GM23338 (cell line): ENCODE data around the gene FARS2. TPM values are rescaled to one million over a fixed set of nuclear protein-coding genes. Genes with fewer than 3 reads are reported as not detected.

Source experiments
- ATAC-seq: fragments of 200-7000 bp; cut with Tn5 transposase; 3 replicates; pipeline ENCODE4 v1.9.1; 2020
- DNase-seq: peaks from one replicate; pipeline ENCODE4 v3.0.0-alpha.2; 2015; ENCODE audit warnings: low spot score
- H2AFZ ChIP-seq: fragments of 200-600 bp; sonication (generic); 2 replicates; pipeline ENCODE4 v1.8.0; 2016; ENCODE audit warnings: antibody characterized with exemption, mild to moderate bottlenecking, moderate library complexity
- H3F3A ChIP-seq: fragments of 200-600 bp; sonication (generic); replicated peaks from 2 replicates; pipeline ENCODE4 v1.8.0; 2017; ENCODE audit warnings: antibody characterized with exemption, mixed run types, low read depth
- H3K27ac ChIP-seq: fragments of 200-600 bp; sonication (generic); 2 replicates; pipeline ENCODE4 v1.6.1; 2016; ENCODE audit warnings: low read depth
- H3K27me3 ChIP-seq: fragments of 200-600 bp; sonication (generic); 2 replicates; pipeline ENCODE4 v1.8.0; 2016; ENCODE audit warnings: mild to moderate bottlenecking, mixed run types, moderate library complexity; ENCODE audit not compliant: insufficient read depth
- H3K36me3 ChIP-seq: fragments of 200-600 bp; sonication (generic); 2 replicates; pipeline ENCODE4 v1.8.0; 2016; ENCODE audit warnings: mild to moderate bottlenecking; ENCODE audit not compliant: insufficient read depth
- H3K4me1 ChIP-seq: fragments of 200-600 bp; sonication (generic); 2 replicates; pipeline ENCODE4 v1.8.0; 2016; ENCODE audit warnings: mild to moderate bottlenecking, moderate library complexity; ENCODE audit not compliant: insufficient read depth
- H3K4me2 ChIP-seq: fragments of 200-600 bp; sonication (generic); 2 replicates; pipeline ENCODE4 v1.7.1; 2017; ENCODE audit warnings: mixed run types
- H3K4me3 ChIP-seq: fragments of 200-600 bp; sonication (generic); 2 replicates; pipeline ENCODE4 v1.6.1; 2016; ENCODE audit warnings: mixed run types
- H3K79me2 ChIP-seq: fragments of 200-600 bp; sonication (generic); replicated peaks from 2 replicates; pipeline ENCODE4 v1.8.0; 2017; ENCODE audit warnings: mild to moderate bottlenecking; ENCODE audit not compliant: insufficient read depth
- H3K9me2 ChIP-seq: fragments of 200-600 bp; sonication (generic); 2 replicates; pipeline ENCODE4 v1.8.0; 2017; ENCODE audit not compliant: insufficient read depth
- H4K20me1 ChIP-seq: fragments of 200-600 bp; sonication (generic); replicated peaks from 2 replicates; pipeline ENCODE4 v1.8.0; 2017; ENCODE audit warnings: mild to moderate bottlenecking; ENCODE audit not compliant: insufficient read depth
- H3K27ac Mint-ChIP-seq: 2 replicates; pipeline ENCODE4 v1.8.0; 2020; ENCODE audit warnings: inconsistent platforms, mild to moderate bottlenecking, moderate library complexity, mixed read lengths
- H3K27me3 Mint-ChIP-seq: 3 replicates; pipeline ENCODE4 v1.8.0; 2022; ENCODE audit warnings: low read depth, mild to moderate bottlenecking, moderate library complexity, mixed read lengths, inconsistent platforms; ENCODE audit not compliant: insufficient read depth, poor library complexity
- H3K36me3 Mint-ChIP-seq: 3 replicates; pipeline ENCODE4 v1.8.0; 2021; ENCODE audit warnings: low read depth, mild to moderate bottlenecking, inconsistent platforms, moderate library complexity, mixed read lengths
- H3K4me1 Mint-ChIP-seq: 3 replicates; pipeline ENCODE4 v1.8.0; 2020; ENCODE audit warnings: mild to moderate bottlenecking, inconsistent platforms, mixed read lengths
- H3K4me3 Mint-ChIP-seq: 3 replicates; pipeline ENCODE4 v1.8.0; 2021; ENCODE audit warnings: moderate library complexity, mild to moderate bottlenecking, inconsistent platforms, mixed read lengths
- H3K9me3 Mint-ChIP-seq: 3 replicates; pipeline ENCODE4 v1.8.0; 2020; ENCODE audit warnings: moderate library complexity, mild to moderate bottlenecking, inconsistent platforms, mixed read lengths
- EZH2phosphoT487 ChIP-seq: fragments of 200-600 bp; sonication (generic); IDR thresholded peaks from one replicate; pipeline ENCODE4 v1.8.1; 2018; ENCODE audit warnings: antibody characterized with exemption; ENCODE audit not compliant: unreplicated experiment
- STAT1 ChIP-seq: IDR thresholded peaks from one replicate; pipeline ENCODE4 v1.6.1; 2016; ENCODE audit warnings: antibody characterized with exemption; ENCODE audit not compliant: unreplicated experiment
- polyA plus RNA-seq: library from polyadenylated mRNA; unstranded; fragments of >200 nt; fragmentation: Nextera tagmentation; extraction: Ambion mirVana; gene quantifications from 2 replicates; pipeline ENCODE4 v1.2.1, GENCODE V29; 2016
- total RNA-seq: library from RNA; depleted of rRNA; stranded (reverse); fragments of >200 nt; shearing (Covaris generic); gene quantifications from 2 replicates; pipeline ENCODE4 v1.2.3, GENCODE V29; 2014
- TF ChIP-seq, protein P1 (sequence below), 2 experiments: fragments of 200-600 bp in 1 of 2; sonication (generic) in 1 of 2; conservative IDR thresholded peaks; 2 replicates each; pipeline versions ENCODE4 v1.5.1 to v1.6.1; 2016 to 2017; ENCODE audit warnings: antibody characterized with exemption in 2 of 2, low read depth in 2 of 2, mild to moderate bottlenecking in 2 of 2, moderate library complexity in 1 of 2
- TF ChIP-seq, protein P2 (sequence below): fragments of 250-450 bp; sonication (Bioruptor Pico); IDR thresholded peaks from 2 replicates; pipeline ENCODE4 v1.5.0; 2020; ENCODE audit warnings: mild to moderate bottlenecking, moderate library complexity

FARS2 gene
- total and polyA plus RNA-seq, 2 experiments from 2014 or later: 7.6 to 19.0 TPM

DNA sequence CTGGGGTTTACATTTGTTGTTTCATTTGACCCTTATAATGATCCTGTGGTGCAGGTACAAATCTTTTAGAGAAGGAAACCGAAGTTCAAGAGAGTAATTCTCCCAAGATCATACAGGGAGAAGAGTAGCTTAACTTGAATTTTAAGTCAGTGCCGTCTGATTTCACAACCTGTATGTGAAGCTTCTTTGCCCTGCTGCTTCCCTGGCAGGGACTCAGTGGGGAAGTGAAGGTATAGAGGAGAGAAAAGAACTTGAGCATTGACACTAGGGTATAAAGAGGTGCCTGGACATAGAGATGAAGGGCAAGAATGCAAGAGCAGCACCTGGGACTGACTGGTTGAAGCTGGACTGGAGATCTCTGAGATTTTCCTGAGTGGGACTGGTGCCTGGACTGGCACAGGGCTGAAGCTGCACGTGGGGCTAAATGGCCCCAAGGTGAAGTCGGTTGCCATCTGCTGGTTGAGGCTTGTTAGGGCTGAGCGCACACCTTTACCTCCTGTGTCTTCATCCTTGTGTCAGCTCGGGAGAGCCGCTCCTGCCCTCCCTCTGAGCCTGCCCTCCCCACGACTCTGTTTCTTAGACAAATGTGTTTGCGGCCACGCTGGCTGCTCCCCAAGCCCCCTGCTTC lies 41.8 kb downstream of the FARS2 start:
- no peak overlapping the region for H3K4me3 ChIP-seq

DNA sequence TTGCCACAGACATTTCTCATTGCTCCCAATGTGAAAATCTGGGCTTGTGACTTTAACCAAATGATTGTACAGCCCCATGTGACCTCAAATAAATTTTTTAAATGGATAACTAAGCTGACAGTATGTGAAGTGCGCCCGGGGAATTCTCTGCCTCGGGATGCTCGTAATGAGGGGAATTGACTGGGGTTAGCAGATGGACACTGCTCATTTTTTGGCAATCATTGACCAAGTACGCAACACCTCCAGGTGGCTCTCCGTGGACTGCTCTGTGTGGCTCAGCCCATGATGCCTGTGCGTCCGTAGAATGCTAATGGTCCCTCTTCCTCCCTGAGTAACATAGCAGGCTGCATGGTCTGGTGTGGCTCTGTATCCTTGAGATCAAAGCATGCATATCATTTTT lies 42.4 kb downstream of the FARS2 start:
- peaks cover 36% of the 10 kb centered on the region for H3K79me2 ChIP-seq
- H3F3A ChIP-seq: no peaks in the 10 kb centered on the region
- H3K27ac ChIP-seq: no peak overlapping the region
- DNase-seq: no peak
- Mint-ChIP-seq H3K4me1 (peaks cover 26% of the 10 kb centered on the region), H3K36me3 (no peaks in the 10 kb centered on the region), H3K27me3 (no peaks in the 10 kb centered on the region), H3K9me3 (no peaks in the 10 kb centered on the region), H3K27ac (no peak overlapping the region), H3K4me3 (no peak overlapping the region)
- H3K4me1 ChIP-seq: peaks cover 4% of the 10 kb centered on the region; the same call in 1 of the 2 replicates
- H3K27me3 ChIP-seq: no peaks in the 10 kb centered on the region
- H3K9me2 ChIP-seq: no peaks in the 10 kb centered on the region
- H3K4me3 ChIP-seq: no peak overlapping the region
- peaks cover 6% of the 10 kb centered on the region; the same call in 1 of the 2 replicates for H4K20me1 ChIP-seq
- H3K36me3 ChIP-seq: no peaks in the 10 kb centered on the region
- peak; percentile 30 for ATAC-seq
- no peak overlapping the region for H2AFZ ChIP-seq
- 0 out of 2 replicates have a peak overlapping the region, but pooled peaks have one; percentile 58 for H3K4me2 ChIP-seq
- TF ChIP-seq, protein P1, sequence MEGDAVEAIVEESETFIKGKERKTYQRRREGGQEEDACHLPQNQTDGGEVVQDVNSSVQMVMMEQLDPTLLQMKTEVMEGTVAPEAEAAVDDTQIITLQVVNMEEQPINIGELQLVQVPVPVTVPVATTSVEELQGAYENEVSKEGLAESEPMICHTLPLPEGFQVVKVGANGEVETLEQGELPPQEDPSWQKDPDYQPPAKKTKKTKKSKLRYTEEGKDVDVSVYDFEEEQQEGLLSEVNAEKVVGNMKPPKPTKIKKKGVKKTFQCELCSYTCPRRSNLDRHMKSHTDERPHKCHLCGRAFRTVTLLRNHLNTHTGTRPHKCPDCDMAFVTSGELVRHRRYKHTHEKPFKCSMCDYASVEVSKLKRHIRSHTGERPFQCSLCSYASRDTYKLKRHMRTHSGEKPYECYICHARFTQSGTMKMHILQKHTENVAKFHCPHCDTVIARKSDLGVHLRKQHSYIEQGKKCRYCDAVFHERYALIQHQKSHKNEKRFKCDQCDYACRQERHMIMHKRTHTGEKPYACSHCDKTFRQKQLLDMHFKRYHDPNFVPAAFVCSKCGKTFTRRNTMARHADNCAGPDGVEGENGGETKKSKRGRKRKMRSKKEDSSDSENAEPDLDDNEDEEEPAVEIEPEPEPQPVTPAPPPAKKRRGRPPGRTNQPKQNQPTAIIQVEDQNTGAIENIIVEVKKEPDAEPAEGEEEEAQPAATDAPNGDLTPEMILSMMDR (conservative IDR thresholded peaks at IDR 0.05; ENCODE audit: low read depth in 2 of 2): no peak
- TF ChIP-seq, protein P2, sequence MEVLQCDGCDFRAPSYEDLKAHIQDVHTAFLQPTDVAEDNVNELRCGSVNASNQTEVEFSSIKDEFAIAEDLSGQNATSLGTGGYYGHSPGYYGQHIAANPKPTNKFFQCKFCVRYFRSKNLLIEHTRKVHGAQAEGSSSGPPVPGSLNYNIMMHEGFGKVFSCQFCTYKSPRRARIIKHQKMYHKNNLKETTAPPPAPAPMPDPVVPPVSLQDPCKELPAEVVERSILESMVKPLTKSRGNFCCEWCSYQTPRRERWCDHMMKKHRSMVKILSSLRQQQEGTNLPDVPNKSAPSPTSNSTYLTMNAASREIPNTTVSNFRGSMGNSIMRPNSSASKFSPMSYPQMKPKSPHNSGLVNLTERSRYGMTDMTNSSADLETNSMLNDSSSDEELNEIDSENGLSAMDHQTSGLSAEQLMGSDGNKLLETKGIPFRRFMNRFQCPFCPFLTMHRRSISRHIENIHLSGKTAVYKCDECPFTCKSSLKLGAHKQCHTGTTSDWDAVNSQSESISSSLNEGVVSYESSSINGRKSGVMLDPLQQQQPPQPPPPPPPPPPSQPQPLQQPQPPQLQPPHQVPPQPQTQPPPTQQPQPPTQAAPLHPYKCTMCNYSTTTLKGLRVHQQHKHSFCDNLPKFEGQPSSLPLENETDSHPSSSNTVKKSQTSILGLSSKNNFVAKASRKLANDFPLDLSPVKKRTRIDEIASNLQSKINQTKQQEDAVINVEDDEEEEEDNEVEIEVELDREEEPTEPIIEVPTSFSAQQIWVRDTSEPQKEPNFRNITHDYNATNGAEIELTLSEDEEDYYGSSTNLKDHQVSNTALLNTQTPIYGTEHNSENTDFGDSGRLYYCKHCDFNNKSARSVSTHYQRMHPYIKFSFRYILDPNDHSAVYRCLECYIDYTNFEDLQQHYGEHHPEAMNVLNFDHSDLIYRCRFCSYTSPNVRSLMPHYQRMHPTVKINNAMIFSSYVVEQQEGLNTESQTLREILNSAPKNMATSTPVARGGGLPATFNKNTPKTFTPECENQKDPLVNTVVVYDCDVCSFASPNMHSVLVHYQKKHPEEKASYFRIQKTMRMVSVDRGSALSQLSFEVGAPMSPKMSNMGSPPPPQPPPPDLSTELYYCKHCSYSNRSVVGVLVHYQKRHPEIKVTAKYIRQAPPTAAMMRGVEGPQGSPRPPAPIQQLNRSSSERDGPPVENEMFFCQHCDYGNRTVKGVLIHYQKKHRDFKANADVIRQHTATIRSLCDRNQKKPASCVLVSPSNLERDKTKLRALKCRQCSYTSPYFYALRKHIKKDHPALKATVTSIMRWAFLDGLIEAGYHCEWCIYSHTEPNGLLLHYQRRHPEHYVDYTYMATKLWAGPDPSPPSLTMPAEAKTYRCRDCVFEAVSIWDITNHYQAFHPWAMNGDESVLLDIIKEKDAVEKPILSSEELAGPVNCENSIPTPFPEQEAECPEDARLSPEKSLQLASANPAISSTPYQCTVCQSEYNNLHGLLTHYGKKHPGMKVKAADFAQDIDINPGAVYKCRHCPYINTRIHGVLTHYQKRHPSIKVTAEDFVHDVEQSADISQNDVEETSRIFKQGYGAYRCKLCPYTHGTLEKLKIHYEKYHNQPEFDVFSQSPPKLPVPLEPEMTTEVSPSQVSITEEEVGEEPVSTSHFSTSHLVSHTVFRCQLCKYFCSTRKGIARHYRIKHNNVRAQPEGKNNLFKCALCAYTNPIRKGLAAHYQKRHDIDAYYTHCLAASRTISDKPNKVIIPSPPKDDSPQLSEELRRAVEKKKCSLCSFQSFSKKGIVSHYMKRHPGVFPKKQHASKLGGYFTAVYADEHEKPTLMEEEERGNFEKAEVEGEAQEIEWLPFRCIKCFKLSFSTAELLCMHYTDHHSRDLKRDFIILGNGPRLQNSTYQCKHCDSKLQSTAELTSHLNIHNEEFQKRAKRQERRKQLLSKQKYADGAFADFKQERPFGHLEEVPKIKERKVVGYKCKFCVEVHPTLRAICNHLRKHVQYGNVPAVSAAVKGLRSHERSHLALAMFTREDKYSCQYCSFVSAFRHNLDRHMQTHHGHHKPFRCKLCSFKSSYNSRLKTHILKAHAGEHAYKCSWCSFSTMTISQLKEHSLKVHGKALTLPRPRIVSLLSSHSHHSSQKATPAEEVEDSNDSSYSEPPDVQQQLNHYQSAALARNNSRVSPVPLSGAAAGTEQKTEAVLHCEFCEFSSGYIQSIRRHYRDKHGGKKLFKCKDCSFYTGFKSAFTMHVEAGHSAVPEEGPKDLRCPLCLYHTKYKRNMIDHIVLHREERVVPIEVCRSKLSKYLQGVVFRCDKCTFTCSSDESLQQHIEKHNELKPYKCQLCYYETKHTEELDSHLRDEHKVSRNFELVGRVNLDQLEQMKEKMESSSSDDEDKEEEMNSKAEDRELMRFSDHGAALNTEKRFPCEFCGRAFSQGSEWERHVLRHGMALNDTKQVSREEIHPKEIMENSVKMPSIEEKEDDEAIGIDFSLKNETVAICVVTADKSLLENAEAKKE: no peak
- no peak for TF ChIP-seq STAT1

More for the DNA sequence above, 41.8 kb downstream of the FARS2 start:
- no peak overlapping the region for H3K27ac Mint-ChIP-seq
- H3K4me3 Mint-ChIP-seq: no peak overlapping the region
- Histone ChIP-seq H3F3A (no peaks in the 10 kb centered on the region), H3K79me2 (peaks cover 36% of the 10 kb centered on the region), H3K27ac (no peak overlapping the region), H3K4me2 (0 out of 2 replicates have a peak overlapping the region, but pooled peaks have one; percentile 58), H3K9me2 (no peaks in the 10 kb centered on the region), H3K36me3 (no peaks in the 10 kb centered on the region), H2AFZ (no peak overlapping the region), H3K4me1 (peaks cover 4% of the 10 kb centered on the region; the same call in 1 of the 2 replicates), H3K27me3 (no peaks in the 10 kb centered on the region), H4K20me1 (peaks cover 6% of the 10 kb centered on the region; the same call in 1 of the 2 replicates)
- DNase-seq: peak; percentile 88
- ATAC-seq: peak; percentile 99
- H3K4me1 Mint-ChIP-seq: peaks cover 25% of the 10 kb centered on the region
- H3K9me3 Mint-ChIP-seq: no peaks in the 10 kb centered on the region
- TF ChIP-seq, protein P1 (conservative IDR thresholded peaks at IDR 0.05; ENCODE audit: low read depth in 2 of 2): peak; percentile 64 to 90
- TF ChIP-seq EZH2phosphoT487: no peak
- H3K27me3 Mint-ChIP-seq: no peaks in the 10 kb centered on the region
- no peaks in the 10 kb centered on the region for H3K36me3 Mint-ChIP-seq
